GM12878 (cell line): Measurements from ENCODE around the gene ANTKMT.

Source experiments
- BHLHE40 ChIP-seq, 2 experiments: fragments of 450-650 bp in 1 of 2; IDR thresholded peaks; 2 replicates each; pipeline ENCODE4 v1.6.1; 2011 to 2017; ENCODE audit warnings: low read depth in 2 of 2, borderline replicate concordance in 1 of 2, improper control_type of control experiment in 1 of 2, low read length in 1 of 2, mild to moderate bottlenecking in 1 of 2
- EGR1 ChIP-seq, 2 experiments: IDR thresholded peaks; 1 replicate in 1 of 2; 2 replicates in 1 of 2; pipeline ENCODE4 v1.6.1; 2011 to 2012; ENCODE audit warnings: low read depth in 2 of 2, low read length in 2 of 2, borderline replicate concordance in 1 of 2, mild to moderate bottlenecking in 1 of 2, moderate library complexity in 1 of 2
- FOXM1 ChIP-seq: IDR thresholded peaks from 2 replicates; pipeline ENCODE4 v1.6.1; 2012; ENCODE audit warnings: low read depth, mild to moderate bottlenecking, inconsistent platforms, low read length, moderate library complexity
- NR2C2 ChIP-seq: IDR thresholded peaks from 2 replicates; pipeline ENCODE4 v1.6.1; 2011; ENCODE audit warnings: borderline replicate concordance, low read depth; ENCODE audit not compliant: control insufficient read depth, insufficient read length
- REST ChIP-seq: IDR thresholded peaks from 2 replicates; pipeline ENCODE4 v1.6.1; 2012; ENCODE audit warnings: mild to moderate bottlenecking, low read depth, low read length
- TAF1 ChIP-seq: IDR thresholded peaks from 2 replicates; pipeline ENCODE4 v1.6.1; 2011; ENCODE audit warnings: mild to moderate bottlenecking, low read depth, low read length, borderline replicate concordance
- USF1 ChIP-seq: IDR thresholded peaks from 2 replicates; pipeline ENCODE4 v1.6.1; 2011; ENCODE audit warnings: borderline replicate concordance, low read depth, mild to moderate bottlenecking, moderate library complexity, mixed read lengths, low read length; ENCODE audit not compliant: insufficient read depth; ENCODE audit errors: extremely low read length
- YY1 ChIP-seq: IDR thresholded peaks from 2 replicates; pipeline ENCODE4 v1.6.1; 2011; ENCODE audit warnings: low read depth, mild to moderate bottlenecking, low read length
- TF ChIP-seq, protein P1 (sequence below), 3 experiments: IDR thresholded peaks in 2 of 3; conservative IDR thresholded peaks in 1 of 3; 2 replicates each; pipeline ENCODE4 v1.5.1; 2011; ENCODE audit warnings: low read depth in 3 of 3, low read length in 3 of 3, mild to moderate bottlenecking in 3 of 3, control low read depth in 2 of 3, moderate library complexity in 2 of 3, inconsistent platforms in 1 of 3, mixed read lengths in 1 of 3; ENCODE audit not compliant: control insufficient read depth in 2 of 3, insufficient read depth in 1 of 3; ENCODE audit errors: extremely low read depth in 1 of 3

GRCh38 chr16:754656-755055 lies 33.7 kb downstream of the ANTKMT start:
- TF ChIP-seq, protein P1, sequence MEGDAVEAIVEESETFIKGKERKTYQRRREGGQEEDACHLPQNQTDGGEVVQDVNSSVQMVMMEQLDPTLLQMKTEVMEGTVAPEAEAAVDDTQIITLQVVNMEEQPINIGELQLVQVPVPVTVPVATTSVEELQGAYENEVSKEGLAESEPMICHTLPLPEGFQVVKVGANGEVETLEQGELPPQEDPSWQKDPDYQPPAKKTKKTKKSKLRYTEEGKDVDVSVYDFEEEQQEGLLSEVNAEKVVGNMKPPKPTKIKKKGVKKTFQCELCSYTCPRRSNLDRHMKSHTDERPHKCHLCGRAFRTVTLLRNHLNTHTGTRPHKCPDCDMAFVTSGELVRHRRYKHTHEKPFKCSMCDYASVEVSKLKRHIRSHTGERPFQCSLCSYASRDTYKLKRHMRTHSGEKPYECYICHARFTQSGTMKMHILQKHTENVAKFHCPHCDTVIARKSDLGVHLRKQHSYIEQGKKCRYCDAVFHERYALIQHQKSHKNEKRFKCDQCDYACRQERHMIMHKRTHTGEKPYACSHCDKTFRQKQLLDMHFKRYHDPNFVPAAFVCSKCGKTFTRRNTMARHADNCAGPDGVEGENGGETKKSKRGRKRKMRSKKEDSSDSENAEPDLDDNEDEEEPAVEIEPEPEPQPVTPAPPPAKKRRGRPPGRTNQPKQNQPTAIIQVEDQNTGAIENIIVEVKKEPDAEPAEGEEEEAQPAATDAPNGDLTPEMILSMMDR (IDR thresholded peaks at IDR 0.05 in 2 of 3, conservative IDR thresholded peaks at IDR 0.05 in 1 of 3; ENCODE audit: control insufficient read depth in 2 of 3, extremely low read depth in 1 of 3, insufficient read depth in 1 of 3, low read depth in 3 of 3, low read length in 3 of 3) = no peak
- no peak for TF ChIP-seq NR2C2
- TF ChIP-seq REST = no peak
- TF ChIP-seq TAF1 = no peak
- TF ChIP-seq YY1 = no peak
- TF ChIP-seq USF1 = no peak
- TF ChIP-seq FOXM1 = no peak
- TF ChIP-seq BHLHE40 (IDR thresholded peaks at IDR 0.05; ENCODE audit: borderline replicate concordance in 1 of 2, low read depth in 2 of 2, low read length in 1 of 2) = no peak
- TF ChIP-seq EGR1 (IDR thresholded peaks at IDR 0.05; ENCODE audit: borderline replicate concordance in 1 of 2, low read depth in 2 of 2, low read length in 2 of 2) = no peak
